IgD-negative memory B cell (primary cell): ENCODE results near the gene CYP27B1. TPM values are rescaled to one million over a fixed set of nuclear protein-coding genes. Genes with fewer than 3 reads are reported as not detected.

Experiments
- H3K27ac Mint-ChIP-seq, 3 donors: one replicate each; pipeline ENCODE4 v1.8.0; 2020 to 2022; ENCODE audit warnings: mild to moderate bottlenecking in 3 of 3, mixed read lengths in 3 of 3, moderate library complexity in 1 of 3
- H3K27me3 Mint-ChIP-seq: one replicate; pipeline ENCODE4 v1.8.0; 2021; ENCODE audit warnings: mixed read lengths
- H3K36me3 Mint-ChIP-seq: one replicate; pipeline ENCODE4 v1.8.0; 2020; ENCODE audit warnings: mild to moderate bottlenecking, mixed read lengths
- H3K4me1 Mint-ChIP-seq, 3 donors: one replicate each; pipeline ENCODE4 v1.8.0; 2020 to 2022; ENCODE audit warnings: mixed read lengths in 3 of 3, mild to moderate bottlenecking in 1 of 3
- H3K4me3 Mint-ChIP-seq, 4 donors: one replicate each; pipeline ENCODE4 v1.8.0; 2020 to 2022; ENCODE audit warnings: mild to moderate bottlenecking in 4 of 4, mixed read lengths in 4 of 4, moderate library complexity in 3 of 4
- H3K9me3 Mint-ChIP-seq, 3 donors: one replicate each; pipeline ENCODE4 v1.8.0; 2020 to 2021; ENCODE audit warnings: mixed read lengths in 3 of 3, mild to moderate bottlenecking in 1 of 3
- polyA plus RNA-seq: library from polyadenylated mRNA; unstranded; fragments of 300-500 nt; fragmentation: Illumina TruSeq; gene quantifications from one replicate; pipeline ENCODE4 v1.2.3, GENCODE V29; 2021

The CYP27B1 gene
- 0.09 TPM for polyA plus RNA-seq

DNA sequence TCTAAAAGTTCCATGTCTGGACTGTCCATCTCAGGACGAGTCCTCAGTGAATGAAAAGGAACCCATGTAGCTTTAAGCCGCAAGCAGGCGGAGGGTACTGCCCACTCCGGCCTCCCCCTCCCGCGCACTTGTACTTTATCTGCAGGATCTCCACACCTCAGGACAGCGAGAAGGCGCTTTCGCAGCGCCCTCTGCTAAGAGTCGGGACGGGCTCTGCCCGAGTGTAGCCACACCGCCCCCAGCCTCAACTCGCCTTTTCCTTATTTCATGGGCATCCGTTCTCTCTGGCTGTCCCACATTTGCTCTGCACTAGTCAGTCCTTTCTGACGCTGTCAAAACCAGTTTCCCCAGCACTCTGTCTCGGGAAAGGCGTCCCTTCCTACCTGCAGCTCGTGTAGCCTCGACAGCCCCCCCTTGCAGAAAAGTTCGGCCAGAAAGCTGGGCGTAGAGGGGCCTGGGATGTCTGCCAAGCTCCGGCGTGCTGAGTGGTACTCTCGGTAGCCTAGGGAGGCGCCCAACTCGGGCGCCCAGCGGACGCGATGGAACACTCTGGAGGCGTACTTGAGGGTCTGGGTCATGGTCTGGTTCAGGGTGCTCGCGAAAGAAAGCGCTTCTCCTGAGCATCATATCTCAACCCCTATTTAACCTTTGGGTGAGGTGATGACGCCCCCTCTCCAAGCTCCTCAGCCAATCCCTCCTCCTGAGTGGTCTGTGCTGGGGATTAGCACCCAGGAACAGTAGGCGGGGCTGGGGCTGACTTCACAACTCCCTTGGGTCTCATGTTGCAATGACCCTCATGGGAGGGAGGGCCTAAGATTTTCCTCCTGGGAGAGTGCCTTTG lies at the start of gene CYP27B1:
TSS of gene CYP27B1 (minus strand) at position 615 of the 841 bp plus-strand sequence. CDS start at position 578, 37 bp downstream.
- Mint-ChIP-seq H3K27ac (no peak within 1 kb of the TSS), H3K4me1 (peaks cover 19 to 21% (median 20%) of the 10 kb centered on the region in 3 donors), H3K4me3 (peak within 1 kb of the TSS; percentile 74 to 92 (median 82)), H3K27me3 (peaks cover 28% of the 10 kb centered on the region), H3K36me3 (peaks cover 3% of the 10 kb centered on the region), H3K9me3 (no peaks in the 10 kb centered on the region)

DNA sequence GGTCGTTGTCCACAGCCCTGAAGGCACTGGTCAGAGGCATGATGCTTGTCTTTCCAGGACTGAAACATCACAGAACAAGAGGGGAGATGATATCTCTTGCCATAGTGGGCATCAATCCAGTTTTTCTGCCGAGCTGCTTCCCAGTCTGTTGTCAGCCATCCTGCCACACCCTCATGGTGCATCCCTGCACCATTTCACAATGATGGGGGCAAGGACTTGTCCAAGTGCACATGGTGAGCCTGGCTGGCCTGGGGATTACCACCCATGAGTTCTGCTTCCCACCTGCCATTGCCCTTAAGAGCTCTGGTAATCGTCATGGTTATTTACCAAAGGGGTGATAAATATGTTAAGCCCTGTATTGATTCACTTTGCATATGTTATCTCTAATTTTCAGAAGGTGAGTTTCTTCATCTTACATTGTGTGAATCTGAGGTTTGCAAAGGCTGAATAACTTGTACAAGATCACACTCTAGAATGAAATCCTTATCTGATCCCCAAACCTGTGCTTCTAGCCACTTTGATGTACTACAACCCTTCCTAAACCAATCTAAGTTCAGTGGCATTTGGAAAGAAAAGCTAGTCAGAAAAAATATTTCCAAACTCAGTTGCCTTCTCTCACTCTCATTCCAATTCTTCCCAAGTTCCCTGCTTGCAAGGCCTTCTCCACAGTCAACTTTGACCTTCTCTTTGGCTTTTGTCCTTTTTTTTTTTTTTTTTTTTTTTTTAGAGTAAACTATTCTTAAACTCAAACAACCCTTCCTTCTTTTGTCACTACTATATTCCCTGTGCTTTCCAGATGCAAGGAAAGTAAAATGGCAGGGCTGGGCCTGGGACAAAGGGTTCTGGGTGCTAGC lies 49.4 kb upstream of the CYP27B1 start:
- Mint-ChIP-seq H3K27ac (no peak overlapping the region), H3K4me3 (no peak overlapping the region), H3K9me3 (no peaks in the 10 kb centered on the region), H3K27me3 (no peaks in the 10 kb centered on the region), H3K4me1 (no peaks in the 10 kb centered on the region), H3K36me3 (peaks cover 2% of the 10 kb centered on the region)

DNA sequence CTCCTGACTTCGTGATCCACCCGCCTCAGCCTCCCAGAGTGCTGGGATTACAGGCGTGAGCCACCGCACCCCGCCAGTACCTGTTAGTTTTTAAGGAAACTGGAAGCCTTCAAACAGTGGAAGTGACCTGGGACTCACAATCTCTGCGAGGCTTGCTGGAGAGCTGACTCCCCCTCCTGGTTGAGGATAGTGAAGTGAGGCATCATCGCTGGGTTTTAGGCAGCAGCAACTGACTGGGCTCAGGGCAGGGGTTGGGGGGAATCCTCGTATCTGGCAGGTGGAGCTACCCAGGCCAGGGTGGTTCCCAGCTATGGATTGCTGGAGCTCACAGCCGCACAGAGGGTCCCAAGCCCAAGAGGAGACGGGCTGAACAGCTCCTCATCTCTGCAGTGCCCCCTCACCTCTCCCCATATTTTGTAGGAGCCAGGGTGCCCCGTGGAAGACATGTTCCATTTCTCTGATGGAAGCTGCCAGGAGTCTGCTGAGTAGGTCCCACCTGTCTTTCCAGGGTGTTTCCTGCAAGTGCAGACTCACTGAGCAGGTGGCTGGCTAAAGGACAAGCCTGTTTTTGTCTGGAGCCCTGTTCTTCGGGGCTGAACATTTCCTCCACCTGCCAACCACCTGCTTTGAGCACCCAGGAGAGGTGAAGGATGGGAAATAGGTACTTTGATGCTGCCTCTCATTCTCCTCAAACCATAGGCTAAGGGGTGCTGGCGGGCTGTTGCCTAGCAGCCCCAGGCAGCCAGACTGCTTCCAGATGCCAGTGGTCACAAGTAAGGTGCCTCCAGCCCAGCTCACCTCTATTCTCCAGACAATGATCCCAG lies 48.5 kb upstream of the CYP27B1 start:
- no peaks in the 10 kb centered on the region for H3K4me1 Mint-ChIP-seq
- H3K27ac Mint-ChIP-seq: no peak overlapping the region
- peaks cover 2% of the 10 kb centered on the region for H3K36me3 Mint-ChIP-seq
- no peak overlapping the region for H3K4me3 Mint-ChIP-seq
- no peaks in the 10 kb centered on the region for H3K27me3 Mint-ChIP-seq
- no peaks in the 10 kb centered on the region for H3K9me3 Mint-ChIP-seq

DNA sequence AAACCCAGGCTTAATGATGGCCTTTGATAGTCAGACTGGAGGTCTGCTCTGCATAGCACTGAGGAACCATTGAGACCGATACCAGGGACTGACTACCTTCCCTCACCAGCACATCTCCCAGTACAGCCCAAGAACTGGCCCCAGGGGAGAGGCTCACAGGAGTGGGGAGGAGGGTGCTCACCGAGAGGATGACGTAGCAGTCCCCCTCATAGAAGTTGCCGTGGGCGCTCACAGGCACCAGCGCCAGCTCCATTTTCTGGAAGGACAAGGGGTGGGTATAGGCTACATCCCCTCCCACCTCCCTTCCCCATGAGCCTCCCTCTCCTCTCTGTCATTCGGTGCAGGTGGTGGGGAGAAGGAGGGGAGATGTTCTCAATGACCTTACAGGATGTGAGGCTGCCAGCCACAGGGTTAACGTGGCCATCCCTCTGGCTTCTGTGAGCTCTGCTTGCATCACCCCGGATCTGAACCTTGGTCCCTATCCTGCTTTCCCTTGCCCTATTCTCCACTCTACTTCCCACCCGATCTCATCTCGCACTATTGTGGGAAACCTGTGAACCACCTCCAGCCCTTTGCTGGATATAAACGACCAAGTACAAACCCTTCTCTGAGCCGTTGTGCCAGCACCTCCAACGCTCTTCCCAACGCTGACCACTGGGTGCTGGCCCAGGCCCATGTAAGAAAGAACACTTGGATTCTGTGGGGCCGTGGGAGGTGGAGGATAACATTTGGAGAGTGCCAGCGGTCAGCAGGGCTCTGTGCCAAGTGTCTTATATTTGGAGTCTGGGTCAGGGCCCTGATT lies 47.3 kb upstream of the CYP27B1 start:
- Mint-ChIP-seq H3K9me3 (no peaks in the 10 kb centered on the region), H3K36me3 (peaks cover 2% of the 10 kb centered on the region), H3K4me3 (no peak overlapping the region), H3K4me1 (no peaks in the 10 kb centered on the region), H3K27ac (no peak overlapping the region), H3K27me3 (no peaks in the 10 kb centered on the region)

DNA sequence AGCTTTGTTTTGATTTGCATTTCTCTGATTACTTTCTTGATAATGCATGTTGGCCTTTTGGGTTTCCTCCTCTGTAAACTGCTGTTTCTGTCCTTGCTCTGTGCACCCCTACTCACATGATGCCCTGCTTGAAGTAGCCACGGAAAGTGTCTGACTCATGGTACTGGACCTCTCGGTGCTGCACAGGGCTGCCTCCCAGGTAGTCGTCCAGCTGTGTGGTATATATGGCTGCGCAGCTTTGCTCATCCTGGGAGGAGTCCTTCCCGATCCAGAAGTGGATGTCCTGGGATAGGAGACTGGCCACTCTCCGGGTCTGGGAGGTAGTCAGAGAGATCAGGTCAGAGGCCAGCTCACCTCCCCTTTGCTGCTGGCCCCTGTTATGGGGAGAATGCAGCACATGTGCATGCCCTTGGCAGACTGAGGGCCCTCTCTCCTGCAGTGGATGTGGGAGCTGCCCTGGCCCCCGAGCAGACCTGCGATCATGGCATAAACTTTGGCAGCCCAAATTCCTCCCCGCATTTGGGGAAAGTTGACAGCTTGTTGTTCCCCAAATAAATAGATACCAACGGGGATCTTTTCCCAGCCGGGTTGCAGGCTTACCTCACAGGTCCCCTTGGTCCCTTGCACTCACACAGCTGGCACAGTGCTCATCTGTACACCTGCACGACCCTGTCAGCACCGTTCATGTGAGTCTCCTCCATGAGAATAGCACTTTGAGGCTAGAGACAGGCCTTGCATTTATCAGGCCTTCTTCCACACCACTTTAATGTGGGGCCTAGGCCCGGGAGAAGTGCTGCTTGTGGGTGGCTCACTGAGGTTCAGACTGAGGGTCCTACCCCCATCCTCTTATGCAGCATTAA lies 46.5 kb upstream of the CYP27B1 start:
- H3K4me3 Mint-ChIP-seq: no peak overlapping the region
- no peaks in the 10 kb centered on the region for H3K27me3 Mint-ChIP-seq
- H3K36me3 Mint-ChIP-seq: peaks cover 2% of the 10 kb centered on the region
- no peaks in the 10 kb centered on the region for H3K4me1 Mint-ChIP-seq
- H3K27ac Mint-ChIP-seq: no peak overlapping the region
- no peaks in the 10 kb centered on the region for H3K9me3 Mint-ChIP-seq

DNA sequence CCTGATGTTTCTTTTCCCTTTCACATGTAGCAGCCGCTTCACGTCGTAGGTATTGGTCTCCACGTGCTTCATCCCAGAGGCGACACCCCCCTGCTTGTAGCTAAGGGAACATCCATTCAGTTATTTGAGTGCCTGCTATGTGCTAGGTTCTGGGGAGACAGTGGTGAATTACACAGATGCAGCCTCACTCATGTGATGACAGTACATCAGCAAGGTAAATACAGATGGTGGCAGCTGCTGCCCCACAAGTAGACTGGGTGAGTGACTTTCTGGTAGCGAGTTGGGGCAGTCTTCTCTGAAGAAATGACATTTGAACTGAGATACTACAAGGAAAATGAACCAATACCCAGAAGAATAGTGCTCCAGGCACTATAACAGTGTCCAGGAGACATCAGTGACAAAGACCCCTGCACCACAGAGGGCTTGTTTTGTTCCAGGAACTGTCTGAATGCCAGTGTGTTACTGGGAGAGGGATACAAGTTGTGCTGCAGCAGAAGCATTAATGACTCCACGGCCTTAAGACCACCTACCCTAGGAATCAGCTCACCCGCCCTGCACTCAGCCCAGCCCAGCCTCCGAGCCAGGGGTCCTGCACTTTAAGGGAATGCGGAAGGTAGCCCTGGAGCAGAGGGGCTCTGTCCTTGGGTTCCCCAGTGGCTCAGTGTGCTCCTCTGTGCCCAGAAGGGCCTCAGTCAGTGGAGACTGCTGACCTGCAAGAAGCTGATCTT lies 44.3 kb upstream of the CYP27B1 start:
- Mint-ChIP-seq H3K27ac (peak overlapping the region in 1 of 3 donors; percentile 86), H3K9me3 (no peaks in the 10 kb centered on the region), H3K27me3 (no peaks in the 10 kb centered on the region), H3K4me1 (no peaks in the 10 kb centered on the region), H3K36me3 (peaks cover 4% of the 10 kb centered on the region), H3K4me3 (no peak overlapping the region)

DNA sequence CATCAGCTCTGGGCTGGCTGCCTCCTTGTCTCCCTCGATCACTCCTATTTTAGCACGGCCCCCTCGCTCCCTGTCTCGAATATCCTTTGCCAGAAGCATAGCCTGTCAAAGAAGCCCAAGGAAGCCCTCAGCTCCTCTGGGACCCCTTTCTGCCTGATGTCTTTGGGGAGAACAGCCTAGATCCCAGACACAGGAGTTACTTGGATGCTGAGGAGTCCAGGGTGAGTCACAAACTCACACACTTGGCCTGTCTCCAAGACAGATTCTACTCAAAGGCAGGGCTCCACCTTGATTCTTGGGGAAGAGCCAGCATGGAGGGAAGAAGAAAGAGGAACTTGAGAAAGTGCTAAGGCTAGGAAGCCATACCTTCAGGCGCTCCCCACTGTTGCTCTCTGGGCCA lies 43.6 kb upstream of the CYP27B1 start:
- no peaks in the 10 kb centered on the region for H3K9me3 Mint-ChIP-seq
- no peak overlapping the region for H3K27ac Mint-ChIP-seq
- H3K36me3 Mint-ChIP-seq: peaks cover 4% of the 10 kb centered on the region
- no peak overlapping the region for H3K4me3 Mint-ChIP-seq
- H3K27me3 Mint-ChIP-seq: no peaks in the 10 kb centered on the region
- H3K4me1 Mint-ChIP-seq: no peaks in the 10 kb centered on the region

DNA sequence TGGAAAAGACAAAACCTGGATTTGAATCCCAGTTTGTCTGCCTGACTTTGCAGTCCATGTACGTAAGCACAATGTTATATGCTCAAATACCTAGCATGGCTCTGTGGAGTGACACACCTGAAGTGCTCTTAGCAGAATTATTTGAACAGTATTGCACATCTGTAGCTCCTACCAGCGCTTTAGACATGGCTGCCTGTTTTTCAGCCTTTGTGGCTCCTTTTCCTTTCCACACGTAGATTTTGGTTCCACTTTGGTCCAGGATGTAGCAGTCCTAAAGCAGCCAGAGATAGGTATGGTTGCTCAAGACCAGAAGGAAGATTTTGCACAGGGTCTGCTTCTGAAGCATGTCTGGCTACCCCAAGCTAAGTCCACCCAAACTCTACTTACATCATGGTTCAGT lies 42.5 kb upstream of the CYP27B1 start:
- H3K27ac Mint-ChIP-seq: no peak overlapping the region
- no peaks in the 10 kb centered on the region for H3K4me1 Mint-ChIP-seq
- H3K9me3 Mint-ChIP-seq: no peaks in the 10 kb centered on the region
- peaks cover 4% of the 10 kb centered on the region for H3K36me3 Mint-ChIP-seq
- no peak overlapping the region for H3K4me3 Mint-ChIP-seq
- H3K27me3 Mint-ChIP-seq: no peaks in the 10 kb centered on the region

DNA sequence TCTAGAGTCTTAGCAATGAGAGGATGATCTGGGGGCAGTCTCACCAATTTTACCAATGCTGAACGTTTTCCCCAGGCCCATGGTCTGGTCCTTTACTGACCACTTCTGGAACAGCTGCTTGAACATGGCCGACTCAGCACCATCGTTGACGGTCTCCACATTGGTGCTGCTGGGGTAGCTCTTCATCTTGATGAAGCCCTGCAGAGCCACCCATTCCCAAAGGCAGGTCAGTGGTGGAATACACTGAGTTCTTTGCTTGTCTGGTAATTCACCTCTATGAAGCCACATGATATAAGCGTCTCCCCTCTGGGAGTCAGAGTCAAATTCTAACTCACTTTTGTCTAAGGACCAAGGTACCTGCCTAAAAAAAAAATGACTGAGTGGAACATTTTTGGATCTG lies 41.5 kb upstream of the CYP27B1 start:
- no peaks in the 10 kb centered on the region for H3K4me1 Mint-ChIP-seq

GRCh38 chr12:57807285-57807684 lies 40.4 kb upstream of the CYP27B1 start:
- H3K4me1 Mint-ChIP-seq: no peaks in the 10 kb centered on the region
- no peaks in the 10 kb centered on the region for H3K9me3 Mint-ChIP-seq
- H3K27ac Mint-ChIP-seq: no peak overlapping the region
- no peak overlapping the region for H3K4me3 Mint-ChIP-seq
- peaks cover 4% of the 10 kb centered on the region for H3K36me3 Mint-ChIP-seq
- no peaks in the 10 kb centered on the region for H3K27me3 Mint-ChIP-seq

More for the DNA sequence above, 41.5 kb upstream of the CYP27B1 start:
- Mint-ChIP-seq H3K27ac (no peak overlapping the region), H3K4me3 (no peak overlapping the region), H3K9me3 (no peaks in the 10 kb centered on the region), H3K36me3 (peaks cover 4% of the 10 kb centered on the region), H3K27me3 (no peaks in the 10 kb centered on the region)

- Mint-ChIP-seq H3K4me1 (no peaks in the 10 kb centered on the region), H3K9me3 (no peaks in the 10 kb centered on the region), H3K36me3 (peaks cover 3% of the 10 kb centered on the region), H3K27me3 (no peaks in the 10 kb centered on the region), H3K27ac (no peak overlapping the region), H3K4me3 (no peak overlapping the region)
These were observed 39.8 kb upstream of the CYP27B1 start for GRCh38 chr12:57806677-57807076.

- Mint-ChIP-seq H3K27ac (no peak overlapping the region), H3K4me1 (no peaks in the 10 kb centered on the region), H3K27me3 (no peaks in the 10 kb centered on the region), H3K36me3 (peaks cover 2% of the 10 kb centered on the region), H3K4me3 (no peak overlapping the region), H3K9me3 (no peaks in the 10 kb centered on the region)
These were observed 36.5 kb upstream of the CYP27B1 start for GRCh38 chr12:57803319-57803893.

GRCh38 chr12:57802607-57803006 lies 35.7 kb upstream of the CYP27B1 start:
- H3K9me3 Mint-ChIP-seq: no peaks in the 10 kb centered on the region
- no peaks in the 10 kb centered on the region for H3K27me3 Mint-ChIP-seq
- H3K4me1 Mint-ChIP-seq: no peaks in the 10 kb centered on the region
- no peaks in the 10 kb centered on the region for H3K36me3 Mint-ChIP-seq
- H3K27ac Mint-ChIP-seq: no peak overlapping the region
- H3K4me3 Mint-ChIP-seq: no peak overlapping the region
